Thymus (tissue), 11 donors: ENCODE data around the gene HOXB3. TPM values are rescaled to one million over a fixed set of nuclear protein-coding genes. Genes with fewer than 3 reads are reported as not detected.
A peak's percentile ranks its signal among the peaks of the same experiment; 100 is the strongest.

ENCODE experiments used
- DNase-seq, 9 donors: peaks; one replicate each; pipeline ENCODE4 v3.0.0-alpha.2; 2013; ENCODE audit warnings: low spot score in 9 of 9, low read depth in 6 of 9, missing footprints in 1 of 9
- H3K27ac ChIP-seq, 2 donors: one replicate each; pipeline ENCODE4 v1.5.1; 2013; ENCODE audit warnings: control low read depth in 1 of 2, low read depth in 1 of 2, low read length in 1 of 2, mild to moderate bottlenecking in 1 of 2, moderate library complexity in 1 of 2
- H3K27me3 ChIP-seq, 2 donors: one replicate each; pipeline ENCODE4 v1.5.1; 2013; ENCODE audit warnings: low read length in 1 of 2; ENCODE audit not compliant: control insufficient read depth in 2 of 2, insufficient read depth in 1 of 2
- H3K36me3 ChIP-seq, 2 donors: one replicate each; pipeline ENCODE4 v1.5.1; 2013; ENCODE audit warnings: low read length in 1 of 2, mild to moderate bottlenecking in 1 of 2, moderate library complexity in 1 of 2; ENCODE audit not compliant: control insufficient read depth in 2 of 2, insufficient read depth in 2 of 2
- H3K4me1 ChIP-seq, 2 donors: one replicate each; pipeline ENCODE4 v1.5.1; 2013; ENCODE audit warnings: low read length in 2 of 2; ENCODE audit not compliant: control insufficient read depth in 2 of 2, insufficient read depth in 2 of 2
- H3K4me3 ChIP-seq, 2 donors: one replicate each; pipeline ENCODE4 v1.5.1; 2013; ENCODE audit warnings: low read length in 2 of 2, control low read depth in 1 of 2, mild to moderate bottlenecking in 1 of 2
- H3K9me3 ChIP-seq, 2 donors: one replicate each; pipeline ENCODE4 v1.5.1; 2013; ENCODE audit warnings: low read length in 1 of 2, mild to moderate bottlenecking in 1 of 2; ENCODE audit not compliant: control insufficient read depth in 2 of 2, insufficient read depth in 1 of 2
- WGBS: extraction: QIAGEN DNeasy Blood & Tissue Kit; methylation state at CpG from one replicate; pipeline ENCODE4 v1.1.7; 2013; 5-methylcytosine and 5-hydroxymethylcytosine counted together
- polyA plus RNA-seq: library from polyadenylated mRNA; stranded (reverse); fragments of 200-250 nt; gene quantifications from one replicate; pipeline ENCODE4 v1.2.3, GENCODE V29; 2013
- total RNA-seq: library from RNA; stranded (reverse); fragments of 120-200 nt; gene quantifications from one replicate; pipeline ENCODE4 v1.2.4, GENCODE V29; 2013
- donor health status: healthy.

The HOXB3 gene
- total and polyA plus RNA-seq, 2 donors = 1.5 to 3.3 TPM

DNA sequence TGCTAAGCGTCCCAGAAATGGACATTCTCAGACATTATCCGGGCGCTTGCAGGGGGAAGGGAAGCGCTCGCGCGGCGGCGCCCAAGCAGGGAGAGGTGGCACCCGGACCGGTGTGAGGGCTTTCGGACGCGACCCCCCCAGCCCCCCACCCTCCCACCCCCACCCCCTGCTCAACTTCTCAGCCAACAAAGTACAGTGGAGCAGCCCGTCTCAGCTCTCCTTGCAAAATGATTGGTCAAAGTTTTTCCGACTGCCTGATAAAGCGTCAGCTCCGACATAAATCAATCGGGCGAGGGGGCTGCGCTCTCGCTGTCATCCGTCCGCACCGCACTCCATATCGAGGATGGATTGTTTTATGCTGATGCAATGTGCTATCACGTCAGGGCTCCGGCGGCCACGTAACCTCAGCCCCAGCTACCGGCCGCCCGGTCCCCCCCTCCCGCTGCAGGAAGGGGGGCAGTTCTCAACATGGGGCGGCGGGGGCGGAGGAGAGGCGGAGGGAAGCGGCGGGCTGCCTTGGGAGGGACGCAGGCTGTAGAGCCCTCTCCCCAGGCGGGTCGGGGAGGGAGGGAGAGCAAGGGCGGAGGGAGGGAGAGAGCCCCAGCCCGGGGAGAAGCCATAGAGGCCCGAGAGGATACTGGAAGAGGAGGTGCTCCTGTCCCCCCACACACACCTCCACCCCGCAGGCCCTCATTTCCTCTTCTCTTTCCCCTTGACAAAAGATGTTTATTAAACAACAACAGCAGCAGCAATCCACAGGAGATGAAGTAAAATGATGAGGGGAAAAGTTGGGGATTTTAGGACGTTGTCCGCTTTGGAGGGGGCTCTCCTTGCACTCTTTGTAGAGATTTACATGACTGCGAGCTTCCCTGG lies 36.4 kb upstream of the HOXB3 start, which contains the start of gene HOXB9:
Gene HOXB9 (minus strand): TSS at position 114 of the 873 bp plus-strand sequence. CDS start 89 bp downstream, at position 25.
- 3% methylated on average over 50 of the region's 50 CpGs for WGBS
- H3K27ac ChIP-seq = no peak within 1 kb of the TSS
- H3K4me1 ChIP-seq = peaks cover 0 to 11% of the 10 kb centered on the region in 2 donors
- H3K9me3 ChIP-seq = peaks cover 0 to 9% of the 10 kb centered on the region in 2 donors
- peak within 1 kb of the TSS in 1 of 2 donors; percentile 22 for H3K4me3 ChIP-seq
- DNase-seq = no peak
- peaks cover 82 to 100% of the 10 kb centered on the region in 2 donors for H3K27me3 ChIP-seq
- H3K36me3 ChIP-seq = no peaks in the 10 kb centered on the region

DNA sequence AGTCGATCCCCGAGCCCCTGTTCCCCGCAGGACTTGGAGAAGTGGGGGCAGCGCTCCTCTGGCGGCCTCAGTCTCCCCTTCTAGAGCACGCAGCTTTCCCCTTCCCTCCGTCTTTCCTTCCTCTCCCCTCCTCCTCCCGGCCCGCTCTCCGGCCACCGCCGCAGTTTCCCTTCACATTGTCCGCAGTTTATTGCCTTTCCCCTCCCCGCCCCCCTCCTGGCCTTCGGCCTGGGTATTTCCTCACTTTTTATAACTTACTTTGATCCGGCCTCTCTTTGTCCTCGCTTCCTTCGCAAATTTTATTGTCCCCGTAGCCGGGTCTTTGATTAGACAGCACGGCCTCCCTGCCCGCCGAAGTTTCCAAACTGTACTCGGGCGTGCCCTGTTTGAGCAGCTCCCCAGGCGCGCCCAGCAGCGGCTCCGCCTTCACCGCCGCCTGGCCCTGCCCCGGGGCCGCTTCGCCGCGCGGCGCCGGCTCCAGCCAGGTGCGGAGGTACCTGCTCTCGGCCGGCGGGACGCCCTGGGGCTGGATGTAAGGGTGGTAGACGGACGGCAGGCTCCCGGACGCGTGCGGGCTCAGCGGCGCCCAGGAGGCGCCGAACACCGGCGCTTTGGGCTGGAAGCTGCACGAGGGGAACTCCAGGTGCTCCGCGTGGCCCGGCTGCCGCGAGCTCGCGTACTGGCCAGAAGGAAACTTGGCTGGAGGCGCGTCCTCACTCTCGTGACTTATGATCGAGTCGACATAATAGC lies 35.6 kb upstream of the HOXB3 start:
- Histone ChIP-seq H3K27ac (no peak overlapping the region), H3K9me3 (peaks cover 0 to 9% of the 10 kb centered on the region in 2 donors), H3K36me3 (no peaks in the 10 kb centered on the region), H3K4me1 (peaks cover 0 to 11% of the 10 kb centered on the region in 2 donors), H3K4me3 (peak overlapping the region in 1 of 2 donors; percentile 22), H3K27me3 (peaks cover 82 to 100% of the 10 kb centered on the region in 2 donors)
- under 1% methylated on average over 69 of the region's 69 CpGs for WGBS
- no peak for DNase-seq

DNA sequence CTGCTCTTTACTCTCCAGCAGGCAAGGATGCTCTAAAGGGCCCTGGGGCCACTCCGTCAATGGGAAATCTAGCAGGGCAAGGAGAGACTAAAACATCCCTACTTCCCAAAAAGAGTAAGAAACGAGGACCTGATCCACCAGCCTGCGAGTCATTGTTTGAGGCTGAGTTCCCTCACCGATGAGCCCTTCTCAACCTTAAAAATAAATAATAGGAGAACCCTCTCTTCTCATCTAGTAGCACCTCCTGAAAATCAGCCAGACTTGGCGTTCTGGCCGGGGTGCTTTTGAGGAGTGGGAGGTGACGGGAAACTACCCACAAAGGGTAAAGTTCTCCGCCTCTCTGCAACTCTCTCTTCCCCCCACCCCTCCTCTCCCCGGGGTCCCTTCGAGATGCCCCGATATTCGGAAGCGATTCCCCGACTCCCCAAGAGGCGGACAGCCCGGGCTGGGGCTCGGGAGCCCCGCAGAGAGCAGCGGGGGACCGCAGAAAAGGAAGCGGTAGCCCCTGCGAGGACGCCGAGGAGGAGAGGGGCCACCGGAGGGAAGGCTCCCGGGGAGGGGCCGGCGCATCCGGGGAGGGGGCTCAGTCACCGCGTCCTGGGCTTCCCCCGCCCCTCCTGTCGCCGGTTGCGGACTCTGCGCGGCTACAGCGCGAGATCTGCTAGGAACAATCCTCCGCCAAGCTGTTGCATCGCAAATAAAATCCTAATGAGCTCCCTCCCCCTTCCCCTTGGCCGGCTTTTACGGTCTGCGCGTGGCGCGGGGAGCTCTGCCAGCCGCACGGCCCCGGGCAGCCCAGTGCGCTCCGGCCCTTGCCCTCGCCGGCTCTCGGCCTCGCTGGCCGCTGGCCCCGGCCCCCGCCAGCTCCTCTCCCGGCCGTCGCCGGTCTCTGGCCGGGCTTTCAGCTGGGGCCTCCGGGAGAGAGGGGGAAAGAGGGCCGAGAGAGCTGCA lies 34.8 kb upstream of the HOXB3 start:
- no peak for DNase-seq
- peaks cover 0 to 14% of the 10 kb centered on the region in 2 donors for H3K9me3 ChIP-seq
- 2% methylated on average over 66 of the region's 66 CpGs for WGBS
- peaks cover 0 to 11% of the 10 kb centered on the region in 2 donors for H3K4me1 ChIP-seq
- peak overlapping the region in 1 of 2 donors; percentile 13 for H3K4me3 ChIP-seq
- H3K36me3 ChIP-seq = no peaks in the 10 kb centered on the region
- no peak overlapping the region for H3K27ac ChIP-seq
- H3K27me3 ChIP-seq = peaks cover 82 to 100% of the 10 kb centered on the region in 2 donors

DNA sequence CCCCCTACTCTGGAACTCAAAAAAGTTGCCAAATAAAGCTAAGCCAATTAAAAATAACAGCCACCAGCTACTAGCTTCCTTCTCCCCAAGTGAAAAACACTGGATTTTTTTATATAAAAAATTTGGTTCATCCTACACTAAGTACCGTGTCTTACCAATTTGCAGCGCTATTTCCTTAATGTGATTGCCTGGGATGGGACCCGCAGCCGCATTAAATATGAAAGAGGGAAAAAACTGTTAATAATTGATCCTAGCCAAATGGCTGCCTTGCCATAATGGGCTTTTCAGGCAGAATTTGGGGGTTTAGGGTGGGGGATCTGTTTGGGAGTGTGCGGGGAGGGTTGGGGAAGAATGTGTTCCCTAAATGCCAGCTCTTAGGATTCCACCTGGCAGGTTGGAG lies 34.1 kb upstream of the HOXB3 start:
- WGBS = 71% methylated on average over 5 of the region's 5 CpGs
- Histone ChIP-seq H3K27me3 (peaks cover 86 to 100% of the 10 kb centered on the region in 2 donors), H3K9me3 (peaks cover 0 to 17% of the 10 kb centered on the region in 2 donors), H3K36me3 (no peaks in the 10 kb centered on the region), H3K27ac (no peak overlapping the region), H3K4me1 (peaks cover 0 to 15% of the 10 kb centered on the region in 2 donors), H3K4me3 (no peak overlapping the region)
- DNase-seq = no peak

DNA sequence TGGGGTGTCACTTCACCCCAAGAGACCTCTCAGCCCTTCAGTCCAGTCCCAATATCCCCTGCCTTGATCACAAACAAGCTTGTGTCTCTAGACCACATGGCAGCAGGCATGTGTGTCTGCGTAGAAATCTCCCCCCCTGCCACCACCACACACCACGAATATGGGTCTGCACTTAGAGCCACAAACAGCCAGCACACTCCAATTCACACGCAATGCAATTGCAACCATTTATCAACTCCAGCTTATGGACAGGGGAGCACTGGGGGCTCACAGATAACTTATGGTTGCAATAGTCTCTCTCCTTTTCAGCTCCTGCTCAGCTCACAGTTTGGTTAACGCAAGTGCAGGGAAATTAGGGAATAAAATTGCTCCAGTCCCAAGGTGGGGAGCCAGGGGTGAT lies 33.5 kb upstream of the HOXB3 start:
- Histone ChIP-seq H3K27ac (no peak overlapping the region), H3K9me3 (peaks cover 0 to 17% of the 10 kb centered on the region in 2 donors), H3K27me3 (peaks cover 91 to 100% of the 10 kb centered on the region in 2 donors), H3K36me3 (no peaks in the 10 kb centered on the region), H3K4me1 (peaks cover 0 to 20% of the 10 kb centered on the region in 2 donors), H3K4me3 (no peak overlapping the region)
- no peak for DNase-seq
- WGBS = 80% methylated on average over 4 of the region's 4 CpGs

DNA sequence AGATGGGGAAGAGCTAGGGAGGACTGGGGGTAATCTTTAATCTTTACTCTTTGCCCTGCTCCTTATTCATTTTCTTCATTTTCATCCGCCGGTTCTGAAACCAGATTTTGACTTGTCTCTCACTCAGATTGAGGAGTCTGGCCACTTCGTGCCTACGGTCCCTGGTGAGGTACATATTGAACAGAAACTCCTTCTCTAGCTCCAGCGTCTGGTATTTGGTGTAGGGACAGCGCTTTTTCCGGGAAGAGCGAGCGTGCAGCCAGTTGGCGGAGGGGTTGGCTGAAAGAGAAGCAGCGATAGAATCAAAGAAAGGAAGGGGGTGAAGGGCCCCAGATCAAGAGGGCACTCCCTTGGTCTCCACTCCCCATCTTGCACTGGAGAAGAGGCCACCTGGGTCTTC lies 32.8 kb upstream of the HOXB3 start:
- Histone ChIP-seq H3K27ac (no peak overlapping the region), H3K9me3 (peaks cover 0 to 21% of the 10 kb centered on the region in 2 donors), H3K4me3 (no peak overlapping the region), H3K27me3 (peaks cover 93 to 100% of the 10 kb centered on the region in 2 donors), H3K36me3 (no peaks in the 10 kb centered on the region), H3K4me1 (peaks cover 0 to 22% of the 10 kb centered on the region in 2 donors)
- DNase-seq = no peak
- whole genome bisulfite sequencing = 89% methylated on average over 11 of the region's 11 CpGs

DNA sequence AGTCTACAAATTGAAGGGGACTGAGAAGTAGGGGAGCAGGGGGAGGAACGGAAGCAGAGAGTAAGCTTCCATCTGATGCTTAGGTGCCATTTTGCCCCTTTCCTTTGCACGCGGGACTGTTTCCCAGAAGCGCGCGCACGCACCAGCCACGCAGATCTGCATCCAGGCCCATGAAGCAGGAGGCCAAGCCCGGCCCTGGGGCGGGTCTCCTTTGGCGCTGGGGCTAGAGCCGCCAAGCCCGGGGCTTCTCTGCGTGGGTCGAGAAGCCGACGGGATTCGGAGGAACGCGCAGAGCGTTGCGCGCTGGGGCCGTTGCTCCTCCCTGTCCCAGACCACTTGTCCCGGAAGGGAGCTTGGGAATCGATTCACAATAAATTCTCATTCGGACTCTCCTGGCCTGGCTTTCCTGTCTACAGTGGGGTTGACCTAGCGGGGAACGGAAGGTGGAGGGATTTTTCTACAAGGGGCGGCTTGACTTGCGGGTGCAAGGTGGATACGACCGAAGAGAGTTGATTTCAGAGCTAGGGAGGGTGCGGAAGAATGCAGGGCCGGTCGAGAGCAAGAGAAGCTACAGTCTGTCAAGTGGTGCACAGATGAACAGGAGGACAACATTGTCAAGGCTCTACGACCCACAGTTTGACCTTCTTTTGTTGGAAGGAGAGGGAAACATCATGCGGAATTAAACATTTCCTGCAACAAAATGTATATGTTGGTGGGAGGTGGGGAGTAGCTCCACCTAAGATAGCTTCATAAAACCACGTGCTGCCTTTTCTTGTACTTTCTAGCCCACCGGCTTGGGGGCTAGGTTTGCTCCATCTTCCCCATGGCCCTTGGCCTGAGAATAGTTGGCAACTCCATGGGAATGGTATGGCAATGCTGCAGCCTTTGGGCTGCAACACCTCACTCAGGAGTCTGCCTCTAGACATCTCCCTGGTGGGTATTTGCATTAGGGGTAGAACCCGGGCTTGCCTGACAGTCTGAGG lies 31.7 kb upstream of the HOXB3 start:
- Histone ChIP-seq H3K4me1 (peaks cover 0 to 22% of the 10 kb centered on the region in 2 donors), H3K9me3 (peaks cover 0 to 29% of the 10 kb centered on the region in 2 donors), H3K27me3 (peaks cover 94 to 100% of the 10 kb centered on the region in 2 donors), H3K36me3 (no peaks in the 10 kb centered on the region), H3K27ac (no peak overlapping the region), H3K4me3 (no peak overlapping the region)
- no peak for DNase-seq
- WGBS = 84% methylated on average over 41 of the region's 41 CpGs
